ENCODE results near the gene RPL23. TPM values are rescaled to one million over a fixed set of nuclear protein-coding genes. Genes with fewer than 3 reads are reported as not detected.

RPL23 gene
- total RNA-seq, 2 donors from 2014 or later: 845 to 956 TPM

GRCh38 chr17:38893113-38893512 lies 39.6 kb upstream of the RPL23 start:
- no peak overlapping the region for H3K9ac ChIP-seq (ENCODE audit: low read depth in 2 of 2, low read length in 2 of 2)
- H3K27me3 ChIP-seq: no peaks in the 10 kb centered on the region
- peaks cover 23% of the 10 kb centered on the region for H3K4me1 ChIP-seq
- intact Hi-C loops (cut with DNase I): no loop called here
- H3K4me3 ChIP-seq: no peak overlapping the region
- H3K36me3 ChIP-seq: peaks cover 3% of the 10 kb centered on the region
- no peak for DNase-seq
- no peak for TF ChIP-seq CTCF (IDR thresholded peaks at IDR 0.05)
- H3K27ac ChIP-seq: no peak overlapping the region
- H3K9me3 ChIP-seq: no peaks in the 10 kb centered on the region

GRCh38 chr17:38892620-38893019 lies 39.1 kb upstream of the RPL23 start:
- no peaks in the 10 kb centered on the region for H3K27me3 ChIP-seq
- no peak for TF ChIP-seq CTCF (IDR thresholded peaks at IDR 0.05)
- H3K27ac ChIP-seq: no peak overlapping the region
- no peaks in the 10 kb centered on the region for H3K9me3 ChIP-seq
- H3K4me3 ChIP-seq: no peak overlapping the region
- peaks cover 19% of the 10 kb centered on the region for H3K4me1 ChIP-seq
- no peak for DNase-seq
- no peak overlapping the region for H3K9ac ChIP-seq (ENCODE audit: low read depth in 2 of 2, low read length in 2 of 2)
- H3K36me3 ChIP-seq: peaks cover 3% of the 10 kb centered on the region
- intact Hi-C loops (cut with DNase I): no loop called here

- H3K36me3 ChIP-seq: peaks cover 3% of the 10 kb centered on the region
- no peak for TF ChIP-seq CTCF (IDR thresholded peaks at IDR 0.05)
- peaks cover 14% of the 10 kb centered on the region for H3K4me1 ChIP-seq
- intact Hi-C loops (cut with DNase I): no loop called here
- no peak overlapping the region for H3K27ac ChIP-seq
- H3K9me3 ChIP-seq: no peaks in the 10 kb centered on the region
- H3K9ac ChIP-seq (ENCODE audit: low read depth in 2 of 2, low read length in 2 of 2): no peak overlapping the region
- H3K27me3 ChIP-seq: no peaks in the 10 kb centered on the region
- no peak overlapping the region for H3K4me3 ChIP-seq
- no peak for DNase-seq
These were observed 38.6 kb upstream of the RPL23 start for GRCh38 chr17:38892083-38892482.

- Histone ChIP-seq H3K36me3 (peaks cover 3% of the 10 kb centered on the region), H3K4me3 (no peak overlapping the region)
- DNase-seq: no peak
These were observed 37.9 kb upstream of the RPL23 start for GRCh38 chr17:38891441-38891840.

GRCh38 chr17:38890410-38890746 lies 36.9 kb upstream of the RPL23 start:
- peaks cover 3% of the 10 kb centered on the region for H3K36me3 ChIP-seq
- intact Hi-C loops (cut with DNase I): no loop called here
- H3K4me1 ChIP-seq: peaks cover 15% of the 10 kb centered on the region

More at GRCh38 chr17:38891441-38891840, 37.9 kb upstream of the RPL23 start:
- H3K9ac ChIP-seq (ENCODE audit: low read depth in 2 of 2, low read length in 2 of 2): no peak overlapping the region
- H3K27ac ChIP-seq: no peak overlapping the region
- intact Hi-C loops (cut with DNase I): no loop called here
- no peak for TF ChIP-seq CTCF (IDR thresholded peaks at IDR 0.05)
- no peaks in the 10 kb centered on the region for H3K9me3 ChIP-seq
- peaks cover 11% of the 10 kb centered on the region for H3K4me1 ChIP-seq
- H3K27me3 ChIP-seq: no peaks in the 10 kb centered on the region

More at GRCh38 chr17:38890410-38890746, 36.9 kb upstream of the RPL23 start:
- no peak for DNase-seq
- Histone ChIP-seq H3K4me3 (no peak overlapping the region), H3K27ac (no peak overlapping the region), H3K27me3 (no peaks in the 10 kb centered on the region), H3K9me3 (no peaks in the 10 kb centered on the region), H3K9ac (ENCODE audit: low read depth in 2 of 2, low read length in 2 of 2) (no peak overlapping the region)
- no peak for TF ChIP-seq CTCF (IDR thresholded peaks at IDR 0.05)
